Measurements from ENCODE around the gene ABTB1. TPM values are rescaled to one million over a fixed set of nuclear protein-coding genes. Genes with fewer than 3 reads are reported as not detected.

Gene ABTB1
- total RNA-seq, 1 donor from 2014 or later = 35.0 TPM

GRCh38 chr3:127726894-127727293 lies 54.1 kb downstream of the ABTB1 start:
- no peak overlapping the region for H3K27ac Mint-ChIP-seq (ENCODE audit: unreplicated experiment)

GRCh38 chr3:127728417-127729015 lies 55.8 kb downstream of the ABTB1 start:
- H3K36me3 Mint-ChIP-seq (ENCODE audit: unreplicated experiment) = no peaks in the 10 kb centered on the region
- peaks cover 6% of the 10 kb centered on the region for H3K9me3 Mint-ChIP-seq (ENCODE audit: unreplicated experiment)
- no peak overlapping the region for H3K4me3 Mint-ChIP-seq (ENCODE audit: unreplicated experiment)
- H3K27me3 Mint-ChIP-seq (ENCODE audit: unreplicated experiment) = peaks cover 8% of the 10 kb centered on the region
- no peak overlapping the region for H3K27ac Mint-ChIP-seq (ENCODE audit: unreplicated experiment)
- DNase-seq = peak; percentile 2
- no peak for TF ChIP-seq CTCF (IDR thresholded peaks at IDR 0.05; ENCODE audit: partially characterized antibody, unreplicated experiment)
- peaks cover 26% of the 10 kb centered on the region for H3K4me1 Mint-ChIP-seq (ENCODE audit: low read depth, unreplicated experiment)

More at GRCh38 chr3:127726894-127727293, 54.1 kb downstream of the ABTB1 start:
- no peak for DNase-seq
- Mint-ChIP-seq H3K36me3 (ENCODE audit: unreplicated experiment) (no peaks in the 10 kb centered on the region), H3K9me3 (ENCODE audit: unreplicated experiment) (peaks cover 6% of the 10 kb centered on the region), H3K4me3 (ENCODE audit: unreplicated experiment) (no peak overlapping the region), H3K27me3 (ENCODE audit: unreplicated experiment) (peaks cover 5% of the 10 kb centered on the region), H3K4me1 (ENCODE audit: low read depth, unreplicated experiment) (peaks cover 37% of the 10 kb centered on the region)
- TF ChIP-seq CTCF (IDR thresholded peaks at IDR 0.05; ENCODE audit: partially characterized antibody, unreplicated experiment) = no peak

- no peak for TF ChIP-seq CTCF (IDR thresholded peaks at IDR 0.05; ENCODE audit: partially characterized antibody, unreplicated experiment)
- Mint-ChIP-seq H3K36me3 (ENCODE audit: unreplicated experiment) (no peaks in the 10 kb centered on the region), H3K9me3 (ENCODE audit: unreplicated experiment) (peaks cover 2% of the 10 kb centered on the region), H3K4me3 (ENCODE audit: unreplicated experiment) (no peak overlapping the region), H3K27me3 (ENCODE audit: unreplicated experiment) (peaks cover 6% of the 10 kb centered on the region), H3K27ac (ENCODE audit: unreplicated experiment) (peak overlapping the region; percentile 15), H3K4me1 (ENCODE audit: low read depth, unreplicated experiment) (peaks cover 21% of the 10 kb centered on the region)
- DNase-seq = peak; percentile 0
Measured at GRCh38 chr3:127729556-127730056, 56.9 kb downstream of the ABTB1 start.

GRCh38 chr3:127730171-127730570 lies 57.4 kb downstream of the ABTB1 start:
- H3K4me1 Mint-ChIP-seq (ENCODE audit: low read depth, unreplicated experiment) = peaks cover 23% of the 10 kb centered on the region
- H3K36me3 Mint-ChIP-seq (ENCODE audit: unreplicated experiment) = no peaks in the 10 kb centered on the region
- H3K9me3 Mint-ChIP-seq (ENCODE audit: unreplicated experiment) = no peaks in the 10 kb centered on the region
- peak; percentile 6 for DNase-seq
- TF ChIP-seq CTCF (IDR thresholded peaks at IDR 0.05; ENCODE audit: partially characterized antibody, unreplicated experiment) = no peak
- no peak overlapping the region for H3K27ac Mint-ChIP-seq (ENCODE audit: unreplicated experiment)
- H3K27me3 Mint-ChIP-seq (ENCODE audit: unreplicated experiment) = peaks cover 4% of the 10 kb centered on the region
- H3K4me3 Mint-ChIP-seq (ENCODE audit: unreplicated experiment) = no peak overlapping the region

Other genes with a start within 250 kb of the ABTB1 start
- gene TPRA1, start 82.2 kb upstream of the ABTB1 start, total RNA-seq (ENCODE audit: unreplicated experiment) = 21.2 TPM
- 21.3 TPM for gene MCM2, start 74.5 kb upstream of the ABTB1 start, total RNA-seq (ENCODE audit: unreplicated experiment)
- 139 TPM for gene PODXL2, start 43.8 kb upstream of the ABTB1 start, total RNA-seq (ENCODE audit: unreplicated experiment)
- 10.3 TPM for gene MGLL, start 149.6 kb downstream of the ABTB1 start, total RNA-seq (ENCODE audit: unreplicated experiment)
- gene KBTBD12, start 242.3 kb downstream of the ABTB1 start, total RNA-seq (ENCODE audit: unreplicated experiment) = not detected

All from glutamatergic neuron (in vitro differentiated cells).